IMR-90 (cell line): ENCODE data around the gene ZBTB25. TPM values are rescaled to one million over a fixed set of nuclear protein-coding genes. Genes with fewer than 3 reads are reported as not detected.

Experiments
- ATAC-seq: fragments of 200-7000 bp; cut with Tn5 transposase; 2 replicates; pipeline ENCODE4 v1.9.1; 2020; ENCODE audit warnings: low read depth, mild to moderate bottlenecking, moderate library complexity
- BruUV-seq: library from RNA; stranded (reverse); fragments of 400-500 nt; replicated peaks from 2 replicates; lab custom pipeline; 2021; lab: Mats Ljungman, UMichigan
- CTCF ChIA-PET: fragments of 300-600 bp; formaldehyde crosslinking; extraction: SDS; loops from one replicate; lab custom pipeline; 2021; ENCODE audit warnings: antibody characterized with exemption; lab: Yijun Ruan, JAX
- POLR2A ChIA-PET: fragments of 300-600 bp; sonication (Branson Sonifier 250); formaldehyde crosslinking; loops from one replicate; lab custom pipeline; 2022; ENCODE audit warnings: antibody characterized with exemption; ENCODE audit not compliant: unreplicated experiment; lab: Charles Lee
- DNase-seq: peaks from one replicate; pipeline ENCODE4 v3.0.0; 2013
- H2AFZ ChIP-seq: replicated peaks from 2 replicates; pipeline ENCODE3; 2013; ENCODE audit warnings: low read length, mild to moderate bottlenecking; ENCODE audit not compliant: poor library complexity
- H2AK5ac ChIP-seq: 2 replicates; pipeline ENCODE4 v1.6.1; 2013; ENCODE audit warnings: low read depth, low read length, inconsistent platforms
- H2AK9ac ChIP-seq: replicated peaks from 2 replicates; pipeline ENCODE3; 2013; ENCODE audit warnings: mild to moderate bottlenecking, low read depth, low read length, moderate library complexity; ENCODE audit not compliant: poor library complexity
- H2BK120ac ChIP-seq: 2 replicates; pipeline ENCODE4 v1.6.1; 2013; ENCODE audit warnings: low read depth, low read length, inconsistent platforms
- H2BK15ac ChIP-seq: 3 replicates; pipeline ENCODE4 v1.6.1; 2013; ENCODE audit warnings: low read depth, low read length, inconsistent platforms
- H2BK20ac ChIP-seq: 2 replicates; pipeline ENCODE4 v1.6.1; 2013; ENCODE audit warnings: low read depth, mild to moderate bottlenecking, inconsistent platforms, low read length, moderate library complexity
- H2BK5ac ChIP-seq: 2 replicates; pipeline ENCODE4 v1.6.1; 2013; ENCODE audit warnings: mild to moderate bottlenecking, low read depth, low read length, inconsistent platforms; ENCODE audit not compliant: poor library complexity, severe bottlenecking
- H3K14ac ChIP-seq: replicated peaks from 2 replicates; pipeline ENCODE4 v1.6.1; 2013; ENCODE audit warnings: low read depth, low read length, inconsistent platforms
- H3K18ac ChIP-seq: 2 replicates; pipeline ENCODE4 v1.6.1; 2013; ENCODE audit warnings: low read depth, low read length, control low read depth
- H3K23ac ChIP-seq: 2 replicates; pipeline ENCODE4 v1.6.1; 2013; ENCODE audit warnings: low read depth, low read length, inconsistent platforms
- H3K27ac ChIP-seq: 2 replicates; pipeline ENCODE4 v1.5.1; 2013; ENCODE audit warnings: mild to moderate bottlenecking, control low read depth, low read length; ENCODE audit not compliant: insufficient read depth
- H3K27me3 ChIP-seq: 2 replicates; pipeline ENCODE4 v1.6.1; 2013; ENCODE audit warnings: low read length; ENCODE audit not compliant: control insufficient read depth, insufficient read depth
- H3K36me3 ChIP-seq: 2 replicates; pipeline ENCODE4 v1.6.1; 2013; ENCODE audit warnings: low read length, mixed read lengths; ENCODE audit not compliant: control insufficient read depth, insufficient read depth
- H3K4ac ChIP-seq: 2 replicates; pipeline ENCODE4 v1.6.1; 2013; ENCODE audit warnings: low read depth, low read length, inconsistent platforms
- H3K4me1 ChIP-seq: 2 replicates; pipeline ENCODE4 v1.6.1; 2013; ENCODE audit warnings: low read length, mixed read lengths; ENCODE audit not compliant: control insufficient read depth, insufficient read depth
- H3K4me2 ChIP-seq: 2 replicates; pipeline ENCODE4 v1.6.1; 2013; ENCODE audit warnings: low read depth, mild to moderate bottlenecking, control low read depth, low read length, moderate library complexity
- H3K4me3 ChIP-seq: 2 replicates; pipeline ENCODE4 v1.5.1; 2013; ENCODE audit warnings: low read depth, mild to moderate bottlenecking, control low read depth, low read length, moderate library complexity; ENCODE audit not compliant: insufficient read depth
- H3K56ac ChIP-seq: 2 replicates; pipeline ENCODE4 v1.6.1; 2013; ENCODE audit warnings: low read length, inconsistent platforms; ENCODE audit not compliant: insufficient read depth; ENCODE audit errors: extremely low read depth
- H3K79me1 ChIP-seq, 2 experiments: 2 replicates each; pipeline ENCODE4 v1.6.1; 2013; ENCODE audit warnings: low read length in 2 of 2, inconsistent platforms in 1 of 2, low read depth in 1 of 2
- H3K9ac ChIP-seq: 2 replicates; pipeline ENCODE4 v1.6.1; 2013; ENCODE audit warnings: low read depth, low read length, control low read depth
- H3K9me1 ChIP-seq: 2 replicates; pipeline ENCODE4 v1.6.1; 2013; ENCODE audit warnings: low read length, inconsistent platforms; ENCODE audit not compliant: insufficient read depth
- H3K9me3 ChIP-seq: 2 replicates; pipeline ENCODE4 v1.6.1; 2013; ENCODE audit warnings: low read length; ENCODE audit not compliant: control insufficient read depth, insufficient read depth
- H4K20me1 ChIP-seq: 2 replicates; pipeline ENCODE4 v1.6.1; 2013; ENCODE audit warnings: low read length, inconsistent platforms; ENCODE audit not compliant: insufficient read depth
- H4K5ac ChIP-seq: 2 replicates; pipeline ENCODE4 v1.6.1; 2013; ENCODE audit warnings: mild to moderate bottlenecking, low read depth, low read length, control low read depth
- H4K8ac ChIP-seq, 2 experiments: 2 replicates each; pipeline ENCODE4 v1.6.1; 2013; ENCODE audit warnings: low read depth in 2 of 2, low read length in 2 of 2, control low read depth in 1 of 2, inconsistent platforms in 1 of 2
- H4K91ac ChIP-seq: 2 replicates; pipeline ENCODE4 v1.6.1; 2013; ENCODE audit warnings: low read depth, low read length, inconsistent platforms; ENCODE audit not compliant: insufficient read depth
- CTCF ChIP-seq: conservative IDR thresholded peaks from 2 replicates; pipeline ENCODE4 v1.5.1; 2012; ENCODE audit warnings: mild to moderate bottlenecking, low read depth, low read length, improper control_type of control experiment
- MAZ ChIP-seq: IDR thresholded peaks from 2 replicates; pipeline ENCODE4 v1.6.1; 2012; ENCODE audit warnings: low read depth, mild to moderate bottlenecking, low read length, improper control_type of control experiment, moderate library complexity, borderline replicate concordance
- POLR2A ChIP-seq: IDR thresholded peaks from 2 replicates; pipeline ENCODE4 v1.6.1; 2012; ENCODE audit warnings: mild to moderate bottlenecking, low read depth, low read length
- RCOR1 ChIP-seq: IDR thresholded peaks from 2 replicates; pipeline ENCODE4 v1.6.1; 2012; ENCODE audit warnings: mild to moderate bottlenecking, low read length, improper control_type of control experiment; ENCODE audit not compliant: insufficient replicate concordance
- RFX5 ChIP-seq: IDR thresholded peaks from 2 replicates; pipeline ENCODE4 v1.8.0; 2012; ENCODE audit warnings: low read depth, mild to moderate bottlenecking, low read length, moderate library complexity
- WGBS, 2 experiments: methylation state at CpG; one replicate each; pipeline versions ENCODE4 v1.1.5 to v1.1.7; 2013; ENCODE audit warnings: missing lambda C conversion rate in 2 of 2; ENCODE audit not compliant: insufficient read length in 1 of 2; ENCODE audit errors: extremely low coverage in 2 of 2; 5-methylcytosine and 5-hydroxymethylcytosine counted together
- dilution Hi-C: fragments of 300-500 bp; cut with HindIII; formaldehyde crosslinking; loops from one replicate; pipeline ENCODE4 v1.14.3; 2018; ENCODE audit warnings: low sequenced_read_pairs; ENCODE audit not compliant: unreplicated experiment
- in situ Hi-C: fragments of 300-500 bp; cut with MboI; formaldehyde crosslinking; loops from 3 replicates; pipeline ENCODE4 v1.14.3; 2019; ENCODE audit warnings: low sequenced_read_pairs, inconsistent platforms, mixed read lengths
- intact Hi-C: fragments of 100-400 bp; cut with micrococcal nuclease; formaldehyde crosslinking; loops from 2 replicates; pipeline ENCODE4 v1.10.0; 2022
- polyA plus RNA-seq, 3 experiments: library from polyadenylated mRNA; depleted of rRNA; stranded (reverse); fragments of >200 nt; gene quantifications; 2 replicates each; pipeline ENCODE4 v1.2.3, GENCODE V29; 2012; ENCODE audit warnings: low replicate concordance in 1 of 3
- total RNA-seq: library from RNA; depleted of rRNA; stranded (reverse); fragments of >200 nt; gene quantifications from 2 replicates; pipeline ENCODE4 v1.2.3, GENCODE V29; 2012

Gene ZBTB25
- total and polyA plus RNA-seq, 2 of the 4 experiments (the other 2 are of a cell fraction): 4.4 to 6.6 TPM

GRCh38 chr14:64488590-64489099 lies 15.0 kb downstream of the ZBTB25 start:
- ATAC-seq (no peak), DNase-seq (no peak)
- Histone ChIP-seq H4K8ac (no peak overlapping the region), H2BK20ac (no peak overlapping the region), H4K20me1 (no peaks in the 10 kb centered on the region), H2BK5ac (no peak overlapping the region), H3K14ac (no peak overlapping the region), H3K18ac (no peak overlapping the region), H3K27ac (no peak overlapping the region), H3K23ac (no peak overlapping the region), H3K27me3 (no peaks in the 10 kb centered on the region), H3K4ac (no peak overlapping the region), H3K4me2 (no peak overlapping the region), H3K4me1 (no peaks in the 10 kb centered on the region), H3K9me3 (no peaks in the 10 kb centered on the region), H3K9ac (no peak overlapping the region), H3K79me1 (peaks cover 2 to 4% of the 10 kb centered on the region in 2 experiments; a peak in 3 of 4 replicates), H4K5ac (no peak overlapping the region), H2BK120ac (no peak overlapping the region), H4K91ac (no peak overlapping the region), H2AK5ac (no peak overlapping the region), H2AFZ (no peak overlapping the region), H3K4me3 (no peak overlapping the region), H3K56ac (no peak overlapping the region), H2BK15ac (no peak overlapping the region), H3K36me3 (peaks cover 12% of the 10 kb centered on the region), H2AK9ac (no peak overlapping the region), H3K9me1 (no peaks in the 10 kb centered on the region)
- in situ Hi-C loops (loop anchor here (25.0 kb wide), 1 partner anchor 476 kb away; no protein-coding TSS in a partner anchor), intact Hi-C loops (no loop called here), dilution Hi-C loops (no loop called here)
- ChIA-PET CTCF (no interaction called here), POLR2A (no interaction called here)
- BruUV-seq: no TSS peak
- TF ChIP-seq RCOR1: no peak
- no peak for TF ChIP-seq RFX5
- TF ChIP-seq CTCF: no peak
- TF ChIP-seq MAZ: no peak
- TF ChIP-seq POLR2A: no peak
- WGBS, 2 experiments: no CpG with 5 or more reads among the region's 5 CpGs
